ENCODE data around the gene SF3A1. TPM values are rescaled to one million over a fixed set of nuclear protein-coding genes. Genes with fewer than 3 reads are reported as not detected.

SF3A1 gene
- total and polyA plus RNA-seq, 9 of the 15 experiments (the other 6 are each of a cell fraction or from before 2014, with no cell fraction given): 6.7 to 228 (median 13.0) TPM

- TF ChIP-seq THAP12 (CRISPR knock-in tag; IDR thresholded peaks at IDR 0.05) (no peak), CBFA2T3 (IDR thresholded peaks at IDR 0.05) (no peak), TCF7L2 (IDR thresholded peaks at IDR 0.05; ENCODE audit: low read depth, low read length) (no peak), PRPF4 (IDR thresholded peaks at IDR 0.05; ENCODE audit: insufficient read depth, low read depth, low read length, poor library complexity, severe bottlenecking) (no peak), CEBPZ (IDR thresholded peaks at IDR 0.05; ENCODE audit: borderline replicate concordance, low read depth, low read length) (no peak), ZBTB1 (CRISPR knock-in tag; IDR thresholded peaks at IDR 0.05; ENCODE audit: borderline replicate concordance, low read depth) (no peak), ZNF408 (CRISPR knock-in tag; IDR thresholded peaks at IDR 0.05; ENCODE audit: low read depth) (no peak), CEBPG (CRISPR knock-in tag; IDR thresholded peaks at IDR 0.05) (peak; percentile 60), CEBPG (tag; conservative IDR thresholded peaks at IDR 0.05 in 1 of 2, IDR thresholded peaks at IDR 0.05 in 1 of 2) (peak; percentile 9 to 78; a peak in 2 of 4 replicates), STAT5A (IDR thresholded peaks at IDR 0.05; ENCODE audit: borderline replicate concordance, low read length) (no peak), SREBF2 (CRISPR knock-in tag; IDR thresholded peaks at IDR 0.05) (no peak), U2AF1 (optimal IDR thresholded peaks at IDR 0.05; ENCODE audit: low read depth, low read length) (no peak), NFE2 (IDR thresholded peaks at IDR 0.05; ENCODE audit: low read depth) (peak; percentile 38; the same call in 1 of the 2 replicates), MYNN (IDR thresholded peaks at IDR 0.05) (no peak), MYNN (CRISPR knock-in tag; IDR thresholded peaks at IDR 0.05) (no peak), ADNP (tag; IDR thresholded peaks at IDR 0.05) (peak; percentile 93), RFX1 (IDR thresholded peaks at IDR 0.05) (no peak), ESRRA (IDR thresholded peaks at IDR 0.05; ENCODE audit: borderline replicate concordance, low read depth) (peak; percentile 54; the same call in 1 of the 2 replicates), CHD4 (IDR thresholded peaks at IDR 0.05; ENCODE audit: insufficient read depth, insufficient replicate concordance, low read depth, low read length, poor library complexity, severe bottlenecking) (peak; percentile 44), MTA3 (IDR thresholded peaks at IDR 0.05; ENCODE audit: borderline replicate concordance) (no peak), ZSCAN32 (CRISPR knock-in tag; IDR thresholded peaks at IDR 0.05) (no peak), ZNF384 (IDR thresholded peaks at IDR 0.05; ENCODE audit: low read depth, low read length) (no peak)
Measured at GRCh38 chr22:30327864-30328345, 28.8 kb downstream of the SF3A1 start (continued).

Measured in K562 (cell line).